Cortex of kidney (tissue), 1 donor: ENCODE data around the gene PRSS1.
"Not testable (repeated sequence)": the region's sequence is repeated elsewhere in the genome, so short reads cannot be mapped to it uniquely, and the experiment has no call there.

Source experiments
- DNase-seq: peaks from one replicate; lab custom pipeline; 2025; lab: John Stamatoyannopoulos, UW

Gene PRSS1

DNA sequence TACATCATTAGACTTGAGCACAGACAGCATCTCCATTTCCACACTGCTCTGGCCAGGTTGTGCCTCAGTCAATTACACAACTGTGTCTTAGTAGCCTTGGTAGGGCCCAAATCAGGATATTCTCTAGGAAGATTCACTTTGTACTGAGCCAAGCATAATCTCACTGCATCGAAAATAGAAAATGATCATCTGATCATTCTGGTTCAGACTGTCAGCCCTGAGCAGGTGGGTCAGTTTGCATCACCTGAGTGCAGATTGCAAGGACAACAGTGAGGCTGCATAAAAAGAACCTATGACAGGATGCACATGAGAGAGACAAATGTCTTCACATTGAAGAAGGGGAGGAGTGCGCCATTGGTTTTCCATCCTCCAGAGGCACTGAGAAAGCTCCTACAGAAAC, 862 bp upstream of the PRSS1 start:
- DNase-seq = not testable (repeated sequence)

DNA sequence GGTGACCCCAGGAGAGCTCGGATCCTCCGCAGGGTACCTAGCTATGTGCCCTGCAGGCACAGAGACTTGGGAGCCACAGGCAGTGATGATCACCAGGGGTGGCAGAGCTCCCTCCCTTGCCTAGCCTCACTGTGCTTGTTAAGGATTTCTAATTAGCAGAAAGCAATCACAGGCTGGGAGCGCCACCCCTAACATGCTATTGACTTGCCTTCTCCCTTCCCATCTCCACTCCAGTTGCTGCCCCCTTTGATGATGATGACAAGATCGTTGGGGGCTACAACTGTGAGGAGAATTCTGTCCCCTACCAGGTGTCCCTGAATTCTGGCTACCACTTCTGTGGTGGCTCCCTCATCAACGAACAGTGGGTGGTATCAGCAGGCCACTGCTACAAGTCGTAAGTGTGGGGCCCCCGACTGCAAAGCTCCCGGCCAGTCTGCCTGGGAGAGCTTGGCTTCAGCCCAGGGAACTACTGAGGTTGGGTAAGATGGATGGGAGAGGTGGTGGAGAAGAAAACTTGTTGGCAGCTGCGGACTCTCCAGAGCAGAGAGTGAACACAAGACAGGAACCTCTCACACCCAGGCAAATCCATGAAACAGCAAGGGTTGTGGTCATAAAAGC, 1.2 kb downstream of the PRSS1 start:
- DNase-seq = no peak

DNA sequence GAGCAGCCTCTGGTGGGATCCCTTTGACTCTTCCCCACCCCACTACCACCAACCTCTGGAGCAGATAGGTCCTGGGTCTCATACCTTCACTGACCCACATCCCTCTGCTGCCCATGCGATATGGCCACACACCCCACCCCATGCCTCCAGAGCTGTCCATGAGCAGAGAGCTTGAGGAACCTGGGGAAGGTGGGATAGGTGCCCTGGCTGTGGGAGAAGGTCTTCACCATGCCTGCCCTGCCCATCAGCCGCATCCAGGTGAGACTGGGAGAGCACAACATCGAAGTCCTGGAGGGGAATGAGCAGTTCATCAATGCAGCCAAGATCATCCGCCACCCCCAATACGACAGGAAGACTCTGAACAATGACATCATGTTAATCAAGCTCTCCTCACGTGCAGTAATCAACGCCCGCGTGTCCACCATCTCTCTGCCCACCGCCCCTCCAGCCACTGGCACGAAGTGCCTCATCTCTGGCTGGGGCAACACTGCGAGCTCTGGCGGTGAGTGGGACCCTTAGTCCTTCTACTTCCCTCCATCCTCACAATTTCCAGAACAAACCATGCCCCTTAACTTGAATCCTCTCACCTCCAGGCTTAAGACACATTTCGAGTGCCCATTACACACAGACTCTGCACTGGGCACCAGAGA, 2.4 kb downstream of the PRSS1 start:
- not testable (repeated sequence) for DNase-seq

DNA sequence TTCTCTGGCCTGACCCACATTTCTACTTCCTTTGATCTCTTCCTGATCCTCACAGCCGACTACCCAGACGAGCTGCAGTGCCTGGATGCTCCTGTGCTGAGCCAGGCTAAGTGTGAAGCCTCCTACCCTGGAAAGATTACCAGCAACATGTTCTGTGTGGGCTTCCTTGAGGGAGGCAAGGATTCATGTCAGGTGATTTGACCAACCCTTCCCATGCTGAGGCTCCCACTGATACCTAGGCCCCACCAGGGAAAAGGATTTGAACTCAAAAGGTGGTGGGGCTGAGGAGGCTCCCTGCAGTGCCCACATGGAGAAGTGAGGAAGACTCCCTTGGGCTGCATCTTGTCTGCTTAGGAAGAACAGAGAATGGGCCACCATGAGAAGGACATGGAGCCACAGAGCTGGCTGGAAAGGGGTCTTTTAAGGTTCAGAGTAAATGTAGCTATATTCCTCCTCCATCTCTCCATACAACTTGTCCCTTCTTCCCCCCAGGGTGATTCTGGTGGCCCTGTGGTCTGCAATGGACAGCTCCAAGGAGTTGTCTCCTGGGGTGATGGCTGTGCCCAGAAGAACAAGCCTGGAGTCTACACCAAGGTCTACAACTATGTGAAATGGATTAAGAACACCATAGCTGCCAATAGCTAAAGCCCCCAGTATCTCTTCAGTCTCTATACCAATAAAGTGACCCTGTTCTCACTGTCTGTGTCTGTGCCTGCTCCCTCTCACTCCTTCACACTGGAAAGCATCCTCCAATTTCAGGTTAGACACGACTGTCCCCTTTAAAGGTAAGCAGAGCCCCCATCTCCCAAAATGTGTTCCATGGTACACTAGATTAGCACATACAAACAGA, 3.3 kb downstream of the PRSS1 start:
- DNase-seq = no peak

DNA sequence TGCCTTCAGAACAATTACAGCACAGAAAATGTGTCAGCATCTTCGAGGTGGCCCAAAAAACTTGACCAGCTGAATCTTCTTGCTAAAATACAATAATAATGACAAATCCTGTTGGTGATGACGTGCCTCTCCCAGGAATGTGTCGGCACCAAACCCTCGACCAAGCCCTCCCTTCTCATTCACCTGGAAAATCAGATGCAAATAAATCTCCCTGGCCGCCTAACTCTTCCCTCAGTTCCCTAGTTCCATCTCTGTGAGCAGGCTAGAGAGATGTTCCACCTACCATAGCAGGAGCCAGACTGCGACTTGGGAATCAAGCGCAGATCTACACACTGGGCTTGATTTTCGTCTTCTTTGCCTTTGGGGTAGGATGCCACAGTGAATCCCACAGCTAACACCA, 4.1 kb downstream of the PRSS1 start:
- no peak for DNase-seq

DNA sequence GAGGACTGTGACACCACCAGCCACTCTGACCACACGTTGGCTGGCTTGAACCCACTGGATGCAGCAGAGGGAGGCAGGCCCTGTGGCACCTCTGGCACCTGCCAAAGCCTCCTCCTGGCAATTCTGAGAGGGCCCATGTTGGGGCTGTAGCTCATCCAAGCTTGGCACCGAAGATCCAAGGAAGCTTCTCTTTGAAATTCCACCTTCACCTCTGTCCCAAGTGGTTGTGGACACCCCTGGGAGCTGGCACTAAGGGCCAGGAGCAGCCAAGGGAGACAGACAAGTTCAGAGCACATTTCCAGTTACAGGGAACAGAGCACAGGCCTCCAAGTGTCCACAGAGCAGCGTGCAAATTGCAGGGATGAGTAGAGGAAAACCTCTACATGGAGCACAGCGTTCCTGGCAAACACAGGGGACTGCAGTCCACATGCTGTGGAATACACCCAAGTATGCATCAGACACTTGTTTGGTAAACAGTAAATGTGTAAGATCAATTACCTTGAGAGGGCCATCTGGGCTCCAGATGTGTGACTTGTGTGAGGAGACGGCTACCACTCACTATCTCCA, 4.7 kb downstream of the PRSS1 start:
- not testable (repeated sequence) for DNase-seq

DNA sequence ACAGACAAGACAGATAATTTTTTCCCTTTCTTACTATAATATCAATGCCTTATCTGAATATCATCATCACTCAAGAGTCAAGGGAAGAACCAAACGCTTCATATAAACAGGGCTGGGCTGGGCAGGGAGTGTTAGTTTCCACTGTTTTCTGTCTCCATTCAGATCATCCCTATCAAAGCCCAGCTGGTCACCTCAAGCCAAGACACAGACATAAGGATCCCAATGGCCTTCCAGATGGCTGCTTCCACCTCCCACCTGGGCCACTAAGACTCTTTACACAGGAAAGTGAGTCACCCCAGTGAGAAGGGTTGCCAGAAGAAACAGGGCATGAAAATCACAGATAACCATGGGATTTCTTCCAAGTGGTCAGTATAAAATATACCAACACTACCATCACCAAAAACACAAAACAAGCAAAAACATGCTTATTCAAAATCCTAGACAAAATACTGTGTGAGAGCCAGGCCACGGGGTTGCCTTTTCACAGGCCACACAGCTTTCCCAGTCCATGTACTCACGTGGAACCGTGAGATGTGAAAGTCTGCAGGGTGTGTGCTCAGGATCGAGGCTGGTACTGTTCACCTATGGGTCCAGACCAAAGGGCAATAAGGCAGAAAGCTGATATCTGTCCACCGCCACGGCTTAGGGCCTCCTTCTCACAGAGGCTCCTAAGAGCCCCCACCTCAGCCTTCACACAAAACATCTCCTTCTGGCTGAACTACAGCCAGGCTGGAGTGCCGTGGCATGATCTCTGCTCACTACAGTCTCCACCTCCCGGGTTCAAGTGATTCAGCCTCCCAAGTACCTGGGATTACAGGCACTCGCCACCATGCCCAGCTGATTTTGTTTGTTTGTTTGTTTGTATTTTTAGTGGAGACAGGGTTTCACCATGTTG, 5.7 kb downstream of the PRSS1 start:
- DNase-seq = no peak

DNA sequence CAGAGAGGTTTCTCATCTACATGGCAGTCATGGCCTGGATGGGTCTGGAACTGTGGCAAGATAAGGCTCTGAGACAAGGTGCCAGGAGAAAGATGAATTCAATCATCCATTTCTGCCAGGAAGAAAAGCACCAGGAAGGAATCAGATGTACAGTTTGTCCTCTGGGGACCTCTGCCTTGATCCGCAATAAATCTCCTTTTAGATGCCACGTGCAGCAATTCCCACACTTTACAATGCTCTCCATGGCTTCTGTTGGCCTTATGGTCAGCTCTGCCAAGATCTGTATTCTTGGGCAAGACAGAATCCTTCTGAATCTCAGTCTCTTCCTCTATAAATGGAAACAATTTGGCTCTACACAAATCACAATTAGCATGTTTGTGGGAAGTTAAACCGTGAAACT, 9.0 kb downstream of the PRSS1 start:
- DNase-seq = not testable (repeated sequence)

DNA sequence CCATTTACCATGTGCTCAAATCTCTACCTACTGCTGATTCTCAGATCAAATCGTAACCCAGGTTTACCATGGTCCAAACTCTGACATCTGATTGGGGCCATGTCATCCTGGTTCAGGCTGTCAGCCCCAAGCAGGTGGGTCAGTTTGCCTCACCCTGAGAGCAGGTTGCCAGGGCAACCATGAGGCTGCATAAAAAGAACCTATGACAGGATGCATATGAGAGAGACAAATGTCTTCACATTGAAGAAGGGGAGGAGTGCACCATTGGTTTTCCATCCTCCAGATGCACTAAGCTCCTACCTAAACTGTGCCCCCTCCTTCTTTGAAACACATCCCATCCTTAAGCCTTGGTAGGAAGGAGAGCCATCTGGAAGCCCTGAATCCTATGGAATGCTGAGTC, 10.2 kb downstream of the PRSS1 start:
- no peak for DNase-seq

DNA sequence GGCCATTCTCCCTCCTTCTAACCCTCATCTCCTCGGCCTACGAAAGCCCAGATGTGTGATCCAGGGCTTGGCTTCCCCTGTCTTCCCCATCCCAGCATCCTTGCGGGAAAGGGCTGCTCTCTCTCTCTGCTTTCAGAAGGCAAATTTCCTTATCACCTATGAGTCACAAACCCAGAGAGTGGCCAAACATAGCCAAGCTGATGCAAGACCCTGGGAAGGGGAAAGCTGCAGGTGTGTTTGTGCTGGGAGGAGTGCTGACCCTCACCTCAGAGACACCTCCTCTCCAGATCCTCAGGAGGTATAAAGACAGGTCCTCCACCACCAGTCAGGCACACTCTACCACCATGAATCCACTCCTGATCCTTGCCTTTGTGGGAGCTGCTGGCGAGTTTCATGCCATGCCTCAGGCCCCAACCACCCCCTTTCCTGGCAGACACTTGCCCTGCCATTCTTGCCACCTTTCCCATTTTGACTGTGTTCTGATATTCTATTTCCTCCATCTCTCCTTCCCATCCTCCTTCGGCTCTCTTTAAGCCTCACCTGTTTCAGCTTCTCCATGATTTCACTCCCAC, 10.9 kb downstream of the PRSS1 start:
- no peak for DNase-seq

DNA sequence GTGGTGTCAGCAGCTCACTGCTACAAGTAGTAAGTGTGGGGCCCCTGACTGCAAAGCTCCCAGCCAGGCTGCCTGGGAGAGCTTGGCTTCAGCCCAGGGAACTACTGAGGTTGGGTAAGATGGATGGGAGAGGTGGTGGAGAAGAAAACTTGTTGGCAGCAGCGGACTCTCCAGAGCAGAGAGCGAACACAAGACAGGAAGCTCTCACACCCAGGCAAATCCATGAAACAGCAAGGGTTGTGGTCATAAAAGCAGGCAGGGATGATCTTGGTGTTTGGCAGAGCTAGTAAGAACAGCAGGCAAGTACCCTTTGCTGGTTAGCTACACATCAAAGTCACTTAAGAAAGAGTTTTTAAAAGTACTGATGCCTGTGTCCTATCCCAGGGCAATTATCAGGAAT, 12.3 kb downstream of the PRSS1 start:
- DNase-seq = not testable (repeated sequence)

DNA sequence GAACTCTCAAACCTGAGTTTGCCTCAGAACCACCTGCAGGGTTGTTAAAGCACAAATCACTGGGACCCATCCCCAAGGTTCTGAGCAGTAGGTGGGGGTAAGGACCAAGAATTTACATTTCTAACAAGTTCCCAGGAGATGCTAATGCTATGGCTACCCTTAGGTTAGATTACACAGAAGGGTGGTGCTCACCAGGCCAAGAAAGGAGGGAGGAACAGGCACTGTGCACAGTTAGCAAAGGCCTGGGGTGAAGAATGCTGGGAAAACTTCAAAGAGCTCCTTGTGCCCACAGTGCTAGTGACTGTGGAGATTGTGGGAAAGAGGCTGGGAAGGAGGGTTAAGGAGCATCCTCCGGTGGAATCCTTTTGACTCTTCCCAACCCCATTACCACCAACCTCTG, 12.8 kb downstream of the PRSS1 start:
- no peak for DNase-seq

DNA sequence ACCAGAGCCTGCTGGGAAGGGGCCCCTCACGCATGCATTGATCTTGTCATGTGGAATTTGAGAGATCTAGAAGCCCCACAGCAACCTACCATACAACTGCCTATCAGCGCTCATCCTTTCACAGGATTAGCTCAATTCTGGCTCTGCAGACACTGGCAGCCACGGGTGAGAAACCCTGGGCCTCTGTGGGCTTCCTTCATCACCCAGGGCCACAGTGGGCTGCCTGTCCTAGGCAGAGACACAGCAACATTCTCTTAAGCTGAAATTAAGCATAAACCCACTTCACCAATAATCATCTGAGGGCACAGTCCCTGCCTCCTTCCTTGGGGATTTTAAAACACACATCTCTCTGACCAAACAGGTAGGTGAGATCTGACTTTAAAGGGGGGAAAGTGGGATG, 18.2 kb downstream of the PRSS1 start:
- no peak for DNase-seq

DNA sequence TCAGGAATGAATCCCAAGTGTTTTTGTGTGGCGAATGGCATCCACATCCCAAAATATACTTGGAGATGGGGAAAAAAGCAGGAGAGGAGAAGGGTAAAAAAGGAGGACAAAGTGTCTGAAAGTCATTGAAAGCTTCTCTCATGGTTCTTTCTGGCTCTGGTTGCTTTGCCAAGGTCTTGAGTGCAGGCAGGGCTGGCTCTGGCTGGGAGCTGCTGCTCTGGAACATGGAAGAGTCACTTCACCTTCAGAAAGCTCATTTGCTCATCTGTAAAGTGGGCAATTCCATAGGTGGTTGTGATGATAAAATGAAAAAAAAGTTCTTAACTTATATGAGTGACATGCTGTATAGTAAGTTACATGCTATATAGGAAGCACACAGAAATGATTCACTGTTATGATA, 18.6 kb downstream of the PRSS1 start:
- DNase-seq = no peak

DNA sequence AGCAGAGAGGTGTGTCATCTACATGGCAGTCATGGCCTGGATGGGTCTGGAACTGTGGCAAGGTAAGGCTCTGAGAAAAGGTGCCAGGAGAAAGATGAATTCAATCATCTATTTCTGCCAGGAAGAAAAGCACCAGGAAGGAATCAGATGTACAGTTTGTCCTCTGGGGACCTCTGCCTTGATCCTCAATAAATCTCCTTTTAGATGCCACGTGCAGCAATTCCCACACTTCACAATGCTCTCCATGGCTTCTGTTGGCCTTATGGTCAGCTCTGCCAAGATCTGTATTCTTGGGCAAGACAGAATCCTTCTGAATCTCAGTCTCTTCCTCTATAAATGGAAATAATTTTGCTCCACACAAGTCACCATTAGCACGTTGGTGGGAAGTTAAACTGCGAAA, 19.6 kb downstream of the PRSS1 start:
- DNase-seq = not testable (repeated sequence)

DNA sequence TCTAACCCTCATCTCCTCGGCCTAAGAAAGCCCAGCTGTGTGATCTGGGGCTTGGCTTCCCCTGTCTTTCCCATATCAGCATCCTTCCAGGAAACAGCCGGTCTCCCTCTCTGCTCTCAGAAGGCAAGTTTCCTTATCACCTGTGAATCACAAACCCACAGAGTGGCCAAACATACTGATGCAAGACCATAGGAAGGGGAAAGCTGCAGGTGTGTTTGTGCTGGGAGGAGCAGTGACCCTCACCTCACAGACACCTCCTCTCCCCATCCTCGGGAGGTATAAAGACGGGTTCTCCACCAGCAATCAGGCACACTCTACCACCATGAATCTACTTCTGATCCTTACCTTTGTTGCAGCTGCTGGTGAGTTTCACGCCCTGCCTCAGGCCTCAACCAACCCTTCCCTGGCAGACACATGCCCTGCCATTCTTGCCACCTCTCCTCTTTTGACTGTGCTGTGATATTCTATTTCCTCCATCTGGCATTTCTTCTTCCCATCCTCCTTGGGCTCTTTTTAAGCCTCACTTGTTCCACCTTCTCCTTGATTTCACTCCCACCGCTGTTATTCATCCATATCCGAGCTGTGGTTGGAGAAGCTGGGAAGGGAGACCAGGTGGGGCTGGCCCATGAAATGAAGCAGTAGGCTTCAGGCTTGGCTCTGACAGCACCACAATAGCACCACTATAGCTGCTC, 21.5 kb downstream of the PRSS1 start, which contains the start of gene PRSS2:
Gene PRSS2, plus strand, starts transcription at position 310 of the 692 bp plus-strand sequence. Its CDS starts 13 bp downstream, at position 323.
- no peak for DNase-seq

DNA sequence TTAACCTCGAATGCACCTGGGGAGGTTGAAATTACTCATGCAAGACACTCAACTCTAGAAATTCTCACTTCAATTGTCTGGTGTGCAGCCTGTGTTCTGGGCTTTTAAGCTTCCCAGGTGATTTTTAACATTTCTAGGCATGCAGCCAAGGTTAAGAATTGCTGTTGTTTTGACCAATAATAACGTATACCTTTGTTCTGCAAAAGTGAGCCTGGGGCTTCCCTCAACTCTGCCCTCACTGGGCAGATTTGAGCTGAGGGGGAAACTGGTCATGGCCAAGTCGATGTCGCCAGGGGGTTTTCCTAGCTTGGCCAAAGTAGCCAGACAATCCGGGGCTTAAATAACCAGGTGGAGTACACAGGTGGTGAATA, 22.1 kb downstream of the PRSS1 start:
- DNase-seq = no peak

DNA sequence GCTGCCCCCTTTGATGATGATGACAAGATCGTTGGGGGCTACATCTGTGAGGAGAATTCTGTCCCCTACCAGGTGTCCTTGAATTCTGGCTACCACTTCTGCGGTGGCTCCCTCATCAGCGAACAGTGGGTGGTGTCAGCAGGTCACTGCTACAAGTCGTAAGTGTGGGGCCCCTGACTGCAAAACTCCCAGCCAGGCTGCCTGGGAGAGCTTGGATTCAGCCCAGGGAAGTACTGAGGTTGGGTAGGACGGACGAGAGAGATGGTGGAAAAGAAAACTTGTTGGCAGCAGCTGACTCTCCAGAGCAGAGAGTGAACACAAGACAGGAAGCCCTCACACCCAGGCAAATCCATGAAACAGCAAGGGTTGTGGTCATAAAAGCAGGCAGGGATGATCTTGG, 22.8 kb downstream of the PRSS1 start:
- DNase-seq = no peak

DNA sequence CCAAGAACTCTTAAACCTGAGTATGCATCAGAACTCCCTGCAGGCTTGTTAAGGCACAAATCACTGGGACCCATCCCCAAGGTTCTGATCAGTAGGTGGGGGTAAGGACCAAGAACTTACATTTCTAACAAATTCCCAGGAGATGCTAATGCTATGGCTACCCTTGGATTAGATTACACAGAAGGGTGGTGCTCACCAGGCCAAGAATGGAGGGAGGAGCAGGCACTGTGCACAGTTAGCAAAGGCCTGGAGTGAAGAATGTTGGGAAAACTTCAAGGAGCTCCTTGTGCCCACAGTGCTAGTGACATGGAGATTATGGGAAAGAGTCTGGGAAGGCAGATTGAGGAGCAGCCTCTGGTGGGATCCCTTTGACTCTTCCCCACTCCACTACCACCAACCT, 23.4 kb downstream of the PRSS1 start:
- no peak for DNase-seq

DNA sequence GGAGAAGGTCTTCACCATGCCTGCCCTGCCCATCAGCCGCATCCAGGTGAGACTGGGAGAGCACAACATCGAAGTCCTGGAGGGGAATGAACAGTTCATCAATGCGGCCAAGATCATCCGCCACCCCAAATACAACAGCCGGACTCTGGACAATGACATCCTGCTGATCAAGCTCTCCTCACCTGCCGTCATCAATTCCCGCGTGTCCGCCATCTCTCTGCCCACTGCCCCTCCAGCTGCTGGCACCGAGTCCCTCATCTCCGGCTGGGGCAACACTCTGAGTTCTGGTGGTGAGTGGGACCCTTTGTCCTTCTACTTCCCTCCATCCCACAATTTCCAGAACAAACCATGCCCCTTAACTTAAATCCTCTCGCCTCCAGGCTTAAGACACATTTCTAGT, 24.0 kb downstream of the PRSS1 start:
- DNase-seq = no peak
